Caco-2 (cell line): ENCODE results near the gene WARS2. TPM values are rescaled to one million over a fixed set of nuclear protein-coding genes. Genes with fewer than 3 reads are reported as not detected.

ENCODE experiments used
- BruUV-seq: library from RNA; stranded (reverse); fragments of 400-500 nt; replicated peaks from 2 replicates; lab custom pipeline; 2021; lab: Mats Ljungman, UMichigan
- CTCF ChIA-PET: fragments of 300-600 bp; sonication (Branson Sonifier 250); formaldehyde crosslinking; loops from one replicate; lab custom pipeline; 2022; ENCODE audit warnings: antibody characterized with exemption; lab: Charles Lee
- POLR2A ChIA-PET: fragments of 300-600 bp; sonication (Branson Sonifier 250); formaldehyde crosslinking; loops from one replicate; lab custom pipeline; 2022; ENCODE audit warnings: antibody characterized with exemption; lab: Charles Lee
- DNase-seq, 2 experiments: peaks; one replicate each; pipeline versions ENCODE4 v3.0.0 to v3.0.0-alpha.2; 2020 to 2022
- H3K27me3 ChIP-seq: replicated peaks from 2 replicates; pipeline ENCODE4 v1.6.0; 2011; ENCODE audit warnings: low read length; ENCODE audit not compliant: control insufficient read depth, insufficient read depth
- H3K36me3 ChIP-seq: 2 replicates; pipeline ENCODE4 v1.5.1; 2011; ENCODE audit warnings: low read length; ENCODE audit not compliant: control insufficient read depth, insufficient read depth
- H3K4me1 ChIP-seq: fragments of 250-450 bp; sonication (Bioruptor Pico); 2 replicates; pipeline ENCODE4 v1.5.1; 2020; ENCODE audit warnings: mild to moderate bottlenecking
- H3K4me3 ChIP-seq: 2 replicates; pipeline ENCODE4 v1.5.1; 2011; ENCODE audit warnings: low read depth, mild to moderate bottlenecking, control low read depth, low read length
- H3K9me3 ChIP-seq: fragments of 250-450 bp; sonication (Bioruptor Pico); 2 replicates; pipeline ENCODE4 v1.5.1; 2020; ENCODE audit warnings: mild to moderate bottlenecking, moderate library complexity
- H3K27ac Mint-ChIP-seq: one replicate; pipeline ENCODE4 v1.8.0; 2022; ENCODE audit warnings: mixed read lengths; ENCODE audit not compliant: unreplicated experiment
- H3K27me3 Mint-ChIP-seq: one replicate; pipeline ENCODE4 v1.8.0; 2022; ENCODE audit warnings: mixed read lengths; ENCODE audit not compliant: insufficient read depth, unreplicated experiment
- H3K36me3 Mint-ChIP-seq: one replicate; pipeline ENCODE4 v1.8.0; 2022; ENCODE audit warnings: mild to moderate bottlenecking, mixed read lengths; ENCODE audit not compliant: insufficient read depth, unreplicated experiment
- H3K4me1 Mint-ChIP-seq: one replicate; pipeline ENCODE4 v1.8.0; 2022; ENCODE audit warnings: low read depth, mixed read lengths; ENCODE audit not compliant: unreplicated experiment
- H3K4me3 Mint-ChIP-seq: one replicate; pipeline ENCODE4 v1.8.0; 2022; ENCODE audit warnings: mild to moderate bottlenecking, moderate library complexity, mixed read lengths; ENCODE audit not compliant: unreplicated experiment
- H3K9me3 Mint-ChIP-seq: one replicate; pipeline ENCODE4 v1.8.0; 2022; ENCODE audit warnings: mixed read lengths; ENCODE audit not compliant: unreplicated experiment
- intact Hi-C: fragments of 100-400 bp; cut with micrococcal nuclease; formaldehyde crosslinking; loops from one replicate; pipeline ENCODE4 v1.10.0; 2022; ENCODE audit not compliant: unreplicated experiment
- total RNA-seq: library from RNA; stranded (reverse); gene quantifications from 2 replicates; pipeline ENCODE4 v1.2.3, GENCODE V29; 2022
- TF ChIP-seq, protein P1 (sequence below), 2 experiments: fragments of 200-600 bp in 1 of 2; IDR thresholded peaks; 1 replicate in 1 of 2; 2 replicates in 1 of 2; pipeline versions ENCODE4 v1.5.1 to v1.8.0; 2011 to 2022; ENCODE audit warnings: antibody characterized with exemption in 1 of 2, control low read depth in 1 of 2, inconsistent platforms in 1 of 2, low read depth in 1 of 2, low read length in 1 of 2, mild to moderate bottlenecking in 1 of 2, moderate library complexity in 1 of 2; ENCODE audit not compliant: insufficient read depth in 1 of 2, severe bottlenecking in 1 of 2, unreplicated experiment in 1 of 2

Gene WARS2
- total RNA-seq, 1 experiment from 2014 or later: 11.9 TPM

DNA sequence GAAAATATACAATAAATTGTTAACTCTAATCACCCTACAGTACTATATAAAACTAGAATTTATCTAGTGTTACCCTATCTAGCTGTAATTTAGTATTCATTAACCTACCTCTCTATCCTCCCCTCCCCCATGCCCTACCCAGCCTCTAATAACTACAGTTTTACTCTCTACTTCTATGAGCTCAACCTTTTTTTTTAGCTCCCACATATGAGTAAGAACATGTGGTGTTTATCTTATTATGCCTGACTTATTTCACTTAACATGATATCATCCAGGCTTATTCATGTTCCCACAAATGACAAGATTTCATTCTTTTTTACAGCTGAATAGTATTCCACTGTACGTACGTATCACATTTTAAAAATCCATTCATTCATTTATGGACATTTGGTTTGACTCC lies 46.0 kb upstream of the WARS2 start:
- CTCF ChIA-PET: no interaction called here
- Mint-ChIP-seq H3K4me3 (no peak overlapping the region), H3K27ac (no peak overlapping the region), H3K36me3 (no peaks in the 10 kb centered on the region), H3K4me1 (no peaks in the 10 kb centered on the region), H3K9me3 (no peaks in the 10 kb centered on the region), H3K27me3 (no peaks in the 10 kb centered on the region)
- TF ChIP-seq, protein P1, sequence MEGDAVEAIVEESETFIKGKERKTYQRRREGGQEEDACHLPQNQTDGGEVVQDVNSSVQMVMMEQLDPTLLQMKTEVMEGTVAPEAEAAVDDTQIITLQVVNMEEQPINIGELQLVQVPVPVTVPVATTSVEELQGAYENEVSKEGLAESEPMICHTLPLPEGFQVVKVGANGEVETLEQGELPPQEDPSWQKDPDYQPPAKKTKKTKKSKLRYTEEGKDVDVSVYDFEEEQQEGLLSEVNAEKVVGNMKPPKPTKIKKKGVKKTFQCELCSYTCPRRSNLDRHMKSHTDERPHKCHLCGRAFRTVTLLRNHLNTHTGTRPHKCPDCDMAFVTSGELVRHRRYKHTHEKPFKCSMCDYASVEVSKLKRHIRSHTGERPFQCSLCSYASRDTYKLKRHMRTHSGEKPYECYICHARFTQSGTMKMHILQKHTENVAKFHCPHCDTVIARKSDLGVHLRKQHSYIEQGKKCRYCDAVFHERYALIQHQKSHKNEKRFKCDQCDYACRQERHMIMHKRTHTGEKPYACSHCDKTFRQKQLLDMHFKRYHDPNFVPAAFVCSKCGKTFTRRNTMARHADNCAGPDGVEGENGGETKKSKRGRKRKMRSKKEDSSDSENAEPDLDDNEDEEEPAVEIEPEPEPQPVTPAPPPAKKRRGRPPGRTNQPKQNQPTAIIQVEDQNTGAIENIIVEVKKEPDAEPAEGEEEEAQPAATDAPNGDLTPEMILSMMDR (IDR thresholded peaks at IDR 0.05; ENCODE audit: insufficient read depth in 1 of 2, low read depth in 1 of 2, low read length in 1 of 2, severe bottlenecking in 1 of 2, unreplicated experiment in 1 of 2): no peak
- DNase-seq: no peak
- H3K36me3 ChIP-seq: no peaks in the 10 kb centered on the region
- POLR2A ChIA-PET: no interaction called here
- no peaks in the 10 kb centered on the region for H3K27me3 ChIP-seq
- intact Hi-C loops: no loop called here
- H3K4me1 ChIP-seq: no peaks in the 10 kb centered on the region
- no peaks in the 10 kb centered on the region for H3K9me3 ChIP-seq
- no peak overlapping the region for H3K4me3 ChIP-seq
- BruUV-seq: no TSS peak

DNA sequence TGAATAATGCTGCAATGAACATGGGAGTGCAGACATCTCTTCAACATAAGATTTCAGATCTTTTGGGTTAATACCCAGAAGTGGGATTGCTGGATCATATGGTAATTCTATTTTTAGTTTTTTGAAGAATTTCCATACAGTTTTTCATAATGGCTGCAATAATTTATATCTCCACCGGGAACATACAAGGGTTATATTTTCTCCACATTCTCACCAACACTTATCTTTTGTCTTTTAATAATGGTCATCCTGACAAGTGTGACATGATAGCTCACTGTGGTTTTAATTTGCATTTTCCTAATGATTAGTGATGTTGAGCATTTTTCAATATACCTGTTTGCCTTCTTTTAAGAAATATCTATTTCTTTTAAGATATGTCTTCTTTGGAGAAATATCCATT lies 44.5 kb upstream of the WARS2 start:
- H3K27me3 Mint-ChIP-seq: no peaks in the 10 kb centered on the region
- CTCF ChIA-PET: no interaction called here

DNA sequence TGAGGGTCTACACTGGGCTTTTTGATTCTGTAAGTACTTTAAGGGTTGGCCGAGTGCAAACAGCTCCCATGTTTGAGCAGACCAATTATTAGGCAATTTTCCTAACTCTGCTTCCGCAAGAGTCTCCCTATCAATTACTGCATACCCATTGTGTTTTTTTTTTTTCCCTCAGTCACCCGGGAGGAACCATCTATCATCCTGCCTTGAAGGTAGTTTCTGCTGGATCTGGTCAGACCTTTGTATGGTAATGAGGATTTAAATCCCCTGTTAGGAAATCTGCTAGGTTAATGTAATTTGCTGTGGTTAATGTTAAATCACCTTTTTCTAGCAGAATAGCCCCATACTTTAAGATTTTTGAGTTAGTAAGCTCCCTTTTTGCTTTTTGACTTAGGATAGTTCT lies 40.8 kb upstream of the WARS2 start:
- TF ChIP-seq, protein P1 (IDR thresholded peaks at IDR 0.05; ENCODE audit: insufficient read depth in 1 of 2, low read depth in 1 of 2, low read length in 1 of 2, severe bottlenecking in 1 of 2, unreplicated experiment in 1 of 2): no peak
- Mint-ChIP-seq H3K27me3 (no peaks in the 10 kb centered on the region), H3K4me3 (no peak overlapping the region), H3K36me3 (no peaks in the 10 kb centered on the region), H3K9me3 (no peaks in the 10 kb centered on the region), H3K4me1 (no peaks in the 10 kb centered on the region), H3K27ac (no peak overlapping the region)
- CTCF ChIA-PET: no interaction called here
- Histone ChIP-seq H3K36me3 (no peaks in the 10 kb centered on the region), H3K9me3 (no peaks in the 10 kb centered on the region), H3K4me1 (no peaks in the 10 kb centered on the region), H3K27me3 (no peaks in the 10 kb centered on the region), H3K4me3 (no peak overlapping the region)
- no peak for DNase-seq
- intact Hi-C loops: no loop called here
- POLR2A ChIA-PET: no interaction called here
- no TSS peak for BruUV-seq

More for the DNA sequence above, 44.5 kb upstream of the WARS2 start:
- Histone ChIP-seq H3K27me3 (no peaks in the 10 kb centered on the region), H3K9me3 (no peaks in the 10 kb centered on the region), H3K4me3 (no peak overlapping the region), H3K36me3 (no peaks in the 10 kb centered on the region), H3K4me1 (no peaks in the 10 kb centered on the region)
- POLR2A ChIA-PET: no interaction called here
- no peak overlapping the region for H3K4me3 Mint-ChIP-seq
- intact Hi-C loops: no loop called here
- H3K27ac Mint-ChIP-seq: no peak overlapping the region
- TF ChIP-seq, protein P1 (IDR thresholded peaks at IDR 0.05; ENCODE audit: insufficient read depth in 1 of 2, low read depth in 1 of 2, low read length in 1 of 2, severe bottlenecking in 1 of 2, unreplicated experiment in 1 of 2): no peak
- no peak for DNase-seq
- H3K9me3 Mint-ChIP-seq: no peaks in the 10 kb centered on the region
- no peaks in the 10 kb centered on the region for H3K4me1 Mint-ChIP-seq
- BruUV-seq: no TSS peak
- no peaks in the 10 kb centered on the region for H3K36me3 Mint-ChIP-seq
